ENCODE measurements around the gene FRMD4B. TPM values are rescaled to one million over a fixed set of nuclear protein-coding genes. Genes with fewer than 3 reads are reported as not detected.
A peak's percentile ranks its signal among the peaks of the same experiment; 100 is the strongest.
"Not testable (repeated sequence)": the region's sequence is repeated elsewhere in the genome, so short reads cannot be mapped to it uniquely, and the experiment has no call there.

Gene FRMD4B
- total RNA-seq, 1 donor from 2014 or later: 16.1 TPM

GRCh38 chr3:69240651-69241568 lies 145.0 kb downstream of the FRMD4B start:
- no peaks in the 10 kb centered on the region for H3K9me3 ChIP-seq (replicated peaks)
- no peaks in the 10 kb centered on the region for H3K27me3 ChIP-seq (ENCODE audit: low read depth)
- no peak overlapping the region for H3K4me3 ChIP-seq
- TF ChIP-seq CTCF (IDR thresholded peaks at IDR 0.05; ENCODE audit: borderline replicate concordance): no peak
- no peak for DNase-seq
- no peaks in the 10 kb centered on the region for H3K36me3 ChIP-seq
- intact Hi-C loops (cut with micrococcal nuclease): no loop called here
- H3K27ac ChIP-seq (replicated peaks): no peak overlapping the region
- peaks cover 54% of the 10 kb centered on the region for H3K4me1 ChIP-seq

GRCh38 chr3:69239063-69239462 lies 146.8 kb downstream of the FRMD4B start:
- Histone ChIP-seq H3K4me1 (peaks cover 58% of the 10 kb centered on the region), H3K27me3 (ENCODE audit: low read depth) (no peaks in the 10 kb centered on the region), H3K27ac (replicated peaks) (peak overlapping the region; percentile 41), H3K9me3 (replicated peaks) (no peaks in the 10 kb centered on the region), H3K36me3 (no peaks in the 10 kb centered on the region), H3K4me3 (no peak overlapping the region)
- no peak for TF ChIP-seq CTCF (IDR thresholded peaks at IDR 0.05; ENCODE audit: borderline replicate concordance)
- no peak for DNase-seq
- intact Hi-C loops (cut with micrococcal nuclease): no loop called here

GRCh38 chr3:69236812-69237707 lies 148.8 kb downstream of the FRMD4B start:
- H3K9me3 ChIP-seq (replicated peaks): no peaks in the 10 kb centered on the region
- no peak for DNase-seq
- peak overlapping the region; percentile 58 for H3K27ac ChIP-seq (replicated peaks)
- peak overlapping the region; percentile 54 for H3K4me3 ChIP-seq
- no peak for TF ChIP-seq CTCF (IDR thresholded peaks at IDR 0.05; ENCODE audit: borderline replicate concordance)
- no peaks in the 10 kb centered on the region for H3K36me3 ChIP-seq
- no peaks in the 10 kb centered on the region for H3K27me3 ChIP-seq (ENCODE audit: low read depth)
- H3K4me1 ChIP-seq: peaks cover 43% of the 10 kb centered on the region
- intact Hi-C loops (cut with micrococcal nuclease): no loop called here

GRCh38 chr3:69235882-69236281 lies 150.0 kb downstream of the FRMD4B start:
- no peak for DNase-seq
- H3K9me3 ChIP-seq (replicated peaks): no peaks in the 10 kb centered on the region
- intact Hi-C loops (cut with micrococcal nuclease): no loop called here
- TF ChIP-seq CTCF (IDR thresholded peaks at IDR 0.05; ENCODE audit: borderline replicate concordance): no peak
- H3K27ac ChIP-seq (replicated peaks): no peak overlapping the region
- peaks cover 38% of the 10 kb centered on the region for H3K4me1 ChIP-seq
- no peaks in the 10 kb centered on the region for H3K36me3 ChIP-seq
- no peak overlapping the region for H3K4me3 ChIP-seq
- no peaks in the 10 kb centered on the region for H3K27me3 ChIP-seq (ENCODE audit: low read depth)

- DNase-seq; intact Hi-C loops (cut with micrococcal nuclease); H3K36me3 ChIP-seq; H3K9me3 ChIP-seq (replicated peaks); H3K27ac ChIP-seq (replicated peaks); H3K27me3 ChIP-seq (ENCODE audit: low read depth); H3K4me3 ChIP-seq: not testable (repeated sequence)
- peaks cover 34% of the 10 kb centered on the region for H3K4me1 ChIP-seq
These were observed 150.7 kb downstream of the FRMD4B start for GRCh38 chr3:69235227-69235626.
